ENCODE data around the gene CUL5. TPM values are rescaled to one million over a fixed set of nuclear protein-coding genes. Genes with fewer than 3 reads are reported as not detected.

The CUL5 gene
- total and polyA plus RNA-seq, 2 of the 4 experiments (the other 2 are of a cell fraction), result 8.8 to 31.0 TPM

GRCh38 chr11:108093128-108093904, 84.6 kb downstream of the CUL5 start:
- Histone ChIP-seq H2BK20ac (ENCODE audit: low read depth, low read length) (peak overlapping the region; percentile 45), H3K4me3 (ENCODE audit: insufficient read depth, low read depth, low read length) (no peak overlapping the region), H3K27me3 (ENCODE audit: control insufficient read depth, insufficient read depth, low read length) (no peaks in the 10 kb centered on the region), H3K18ac (ENCODE audit: low read depth, low read length) (peak overlapping the region; percentile 38; the same call in 1 of the 2 replicates), H4K91ac (ENCODE audit: insufficient read depth, low read depth, low read length) (no peak overlapping the region), H2BK5ac (ENCODE audit: low read depth, low read length, poor library complexity, severe bottlenecking) (peak overlapping the region; percentile 89), H3K27ac (ENCODE audit: insufficient read depth, low read length) (peak overlapping the region; percentile 65), H2BK15ac (ENCODE audit: low read depth, low read length) (no peak overlapping the region), H3K36me3 (ENCODE audit: control insufficient read depth, insufficient read depth, low read length) (peaks cover 20% of the 10 kb centered on the region), H4K20me1 (ENCODE audit: insufficient read depth, low read length) (no peaks in the 10 kb centered on the region), H3K56ac (ENCODE audit: extremely low read depth, insufficient read depth, low read length) (no peak overlapping the region), H2AK9ac (replicated peaks; ENCODE audit: low read depth, low read length, poor library complexity) (no peak overlapping the region), H4K5ac (ENCODE audit: low read depth, low read length) (no peak overlapping the region), H2BK120ac (ENCODE audit: low read depth, low read length) (peak overlapping the region; percentile 83), H3K4ac (ENCODE audit: low read depth, low read length) (peak overlapping the region; percentile 75; the same call in 1 of the 2 replicates), H3K9ac (ENCODE audit: low read depth, low read length) (no peak overlapping the region), H2AK5ac (ENCODE audit: low read depth, low read length) (no peak overlapping the region), H3K9me3 (ENCODE audit: control insufficient read depth, insufficient read depth, low read length) (no peaks in the 10 kb centered on the region), H3K4me2 (ENCODE audit: low read depth, low read length) (peak overlapping the region; percentile 58; the same call in 1 of the 2 replicates), H3K23ac (ENCODE audit: low read depth, low read length) (no peak overlapping the region), H3K14ac (replicated peaks; ENCODE audit: low read depth, low read length) (0 out of 2 replicates have a peak overlapping the region, but pooled peaks have one; percentile 37), H3K9me1 (ENCODE audit: insufficient read depth, low read length) (peaks cover 3% of the 10 kb centered on the region; the same call in 1 of the 2 replicates), H3K79me1 (ENCODE audit: low read depth in 1 of 2, low read length in 2 of 2) (peaks cover 6 to 16% of the 10 kb centered on the region in 2 experiments; a peak in 3 of 4 replicates), H2AFZ (replicated peaks; ENCODE audit: low read length, poor library complexity) (no peak overlapping the region), H3K4me1 (ENCODE audit: control insufficient read depth, insufficient read depth, low read length) (peaks cover 4% of the 10 kb centered on the region; the same call in 1 of the 2 replicates), H4K8ac (ENCODE audit: low read depth in 2 of 2, low read length in 2 of 2) (no peak overlapping the region; a peak in 1 of 4 replicates)
- DNase-seq, result peak; percentile 78
- BruUV-seq (replicated peaks), result no TSS peak
- ATAC-seq (ENCODE audit: low read depth), result peak; percentile 90
- ChIA-PET POLR2A (ENCODE audit: unreplicated experiment) (no interaction called here), CTCF (interaction anchor here (0.7 to 2.3 kb wide), 3 partner anchors 31 to 93 kb away, joined by 3 to 9 read pairs (median 5); partner anchors contain the start of gene CUL5)
- peak; percentile 53; the same call in 1 of the 2 replicates for TF ChIP-seq CEBPB (IDR thresholded peaks at IDR 0.05; ENCODE audit: low read depth, low read length)
- TF ChIP-seq FOS (IDR thresholded peaks at IDR 0.05; ENCODE audit: low read depth, low read length), result peak; percentile 63; the same call in 1 of the 2 replicates
- no peak for TF ChIP-seq POLR2A (IDR thresholded peaks at IDR 0.05; ENCODE audit: low read depth, low read length)
- in situ Hi-C loops (cut with MboI; ENCODE audit: low sequenced_read_pairs) (no loop called here), intact Hi-C loops (cut with micrococcal nuclease) (loop anchor here (5.0 kb wide), 1 partner anchor 81 kb away; no protein-coding TSS in a partner anchor), dilution Hi-C loops (cut with HindIII; ENCODE audit: low sequenced_read_pairs, unreplicated experiment) (no loop called here)
- WGBS, 2 experiments (ENCODE audit: extremely low coverage in 2 of 2, insufficient read length in 1 of 2), result no CpG with 5 or more reads among the region's 4 CpGs
